Kidney (tissue), 14 donors: ENCODE data around the gene CAP2. TPM values are rescaled to one million over a fixed set of nuclear protein-coding genes. Genes with fewer than 3 reads are reported as not detected.

Experiments
- DNase-seq, 5 donors: peaks; one replicate each; pipeline ENCODE4 v3.0.0-alpha.2; 2013 to 2020
- FAIRE-seq: peaks from 2 replicates; lab custom pipeline; 2012; peaks lifted over from hg19 to GRCh38; lab: Jason Lieb, UNC
- H3K27ac ChIP-seq, 2 donors: one replicate each; pipeline ENCODE4 v1.7.0; 2013; ENCODE audit warnings: low read depth in 2 of 2, low read length in 2 of 2, inconsistent platforms in 1 of 2
- H3K27me3 ChIP-seq: one replicate; pipeline ENCODE4 v1.7.1; 2013; ENCODE audit warnings: low read length, inconsistent platforms; ENCODE audit not compliant: control insufficient read depth, insufficient read depth
- H3K36me3 ChIP-seq, 3 donors: one replicate each; pipeline versions ENCODE4 v1.7.0 to v1.7.1; 2013; ENCODE audit warnings: low read length in 3 of 3, control low read depth in 1 of 3, inconsistent platforms in 1 of 3; ENCODE audit not compliant: insufficient read depth in 3 of 3, control insufficient read depth in 2 of 3
- H3K4me1 ChIP-seq, 3 donors: one replicate each; pipeline versions ENCODE4 v1.7.0 to v1.7.1; 2013; ENCODE audit warnings: low read length in 3 of 3, inconsistent platforms in 1 of 3, low read depth in 1 of 3; ENCODE audit not compliant: control insufficient read depth in 2 of 3, insufficient read depth in 2 of 3
- H3K4me3 ChIP-seq, 3 donors: one replicate each; pipeline versions ENCODE4 v1.7.0 to v1.8.1; 2013; ENCODE audit warnings: low read length in 3 of 3, control low read depth in 1 of 3, inconsistent platforms in 1 of 3
- H3K9ac ChIP-seq, 3 donors: one replicate each; pipeline versions ENCODE4 v1.7.0 to v1.7.1; 2013; ENCODE audit warnings: low read length in 3 of 3, control low read depth in 1 of 3, inconsistent platforms in 1 of 3
- H3K9me3 ChIP-seq, 3 donors: one replicate each; pipeline versions ENCODE4 v1.7.0 to v1.7.1; 2013; ENCODE audit warnings: low read length in 3 of 3, control low read depth in 1 of 3, inconsistent platforms in 1 of 3; ENCODE audit not compliant: control insufficient read depth in 2 of 3, insufficient read depth in 1 of 3
- intact Hi-C: fragments of 100-400 bp; cut with DNase I; formaldehyde crosslinking; loops from one replicate; pipeline ENCODE4 v1.11.1; 2022
- polyA plus RNA-seq: library from polyadenylated mRNA; stranded (reverse); fragments of 350-450 nt; fragmentation: Illumina TruSeq; extraction: RNeasy Lipid Tissue Mini Kit (QIAGEN cat#74804); gene quantifications from one replicate; pipeline ENCODE4 v1.2.3, GENCODE V29; 2014; ENCODE audit warnings: low read depth, low replicate concordance; ENCODE audit not compliant: insufficient read depth
- total RNA-seq: library from RNA; stranded (reverse); fragmentation: NEBNext Ultra II Directional; extraction: Animal tissue kit (Norgen Biotek cat#: 25700); gene quantifications from one replicate; pipeline ENCODE4 v1.2.1, GENCODE V29; 2021
- TF ChIP-seq, protein P1 (sequence below): IDR thresholded peaks from 3 replicates; pipeline ENCODE4 v1.5.1; 2012; ENCODE audit warnings: mild to moderate bottlenecking, moderate library complexity, borderline replicate concordance; ENCODE audit not compliant: insufficient read depth; ENCODE audit errors: extremely low read depth
- donor health status: control.
- donor health status: control.
- donor health status: control.
- donor health status: control.
- donor health status: control.
- donor health status: DM: yes; HTN: yes; CAD: no.
- donor health status: Normal renal cell carcinoma (clear cell type).

Gene CAP2
- total and polyA plus RNA-seq, 2 donors from 2014 or later = 9.8 to 15.7 TPM

DNA sequence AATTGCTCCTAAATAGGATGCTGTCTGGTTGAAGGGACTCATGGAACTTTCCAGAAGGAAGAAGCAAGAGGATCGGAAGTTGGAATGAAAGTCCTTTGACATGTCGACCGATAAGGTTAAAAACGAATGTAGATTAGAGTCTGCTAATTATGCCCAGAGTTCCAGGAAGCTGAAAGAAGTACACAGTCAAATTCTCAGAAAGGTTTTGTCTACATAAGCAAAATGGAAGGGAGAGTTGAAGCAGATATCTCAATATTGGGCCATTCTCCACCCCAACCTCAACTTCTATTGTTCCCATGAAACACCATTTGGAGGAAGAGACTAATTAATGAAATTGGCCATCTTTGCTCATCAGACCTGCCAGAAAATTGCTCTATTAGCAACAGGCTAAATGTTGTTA, 64.0 kb downstream of the CAP2 start:
- no peak overlapping the region for H3K27ac ChIP-seq
- H3K27me3 ChIP-seq = no peaks in the 10 kb centered on the region
- FAIRE-seq = no peak

DNA sequence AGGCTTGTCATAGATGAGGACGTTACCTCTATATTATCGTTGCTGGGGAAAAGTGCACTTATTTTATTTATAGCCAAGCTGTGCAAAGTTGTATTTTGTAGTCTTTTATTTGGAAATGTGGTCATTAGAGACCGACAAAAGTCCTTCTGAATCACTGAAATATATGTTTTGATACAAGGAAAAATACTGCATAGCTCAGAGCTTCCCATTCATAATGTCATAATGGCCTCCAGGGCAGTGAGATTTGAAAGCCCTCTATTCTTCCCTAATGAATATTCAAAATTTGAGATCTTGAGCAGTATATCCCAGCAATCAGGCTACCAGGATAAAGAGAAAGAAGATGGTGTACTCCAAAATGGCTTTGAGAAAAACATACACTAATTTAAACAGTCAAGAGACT, 64.6 kb downstream of the CAP2 start:
- no peaks in the 10 kb centered on the region for H3K4me1 ChIP-seq
- DNase-seq (no peak), FAIRE-seq (no peak)
- H3K9me3 ChIP-seq = no peaks in the 10 kb centered on the region
- no peaks in the 10 kb centered on the region for H3K36me3 ChIP-seq
- no peak overlapping the region for H3K4me3 ChIP-seq
- H3K27me3 ChIP-seq = no peaks in the 10 kb centered on the region
- intact Hi-C loops = no loop called here
- H3K9ac ChIP-seq = no peak overlapping the region
- H3K27ac ChIP-seq = no peak overlapping the region
- TF ChIP-seq, protein P1, sequence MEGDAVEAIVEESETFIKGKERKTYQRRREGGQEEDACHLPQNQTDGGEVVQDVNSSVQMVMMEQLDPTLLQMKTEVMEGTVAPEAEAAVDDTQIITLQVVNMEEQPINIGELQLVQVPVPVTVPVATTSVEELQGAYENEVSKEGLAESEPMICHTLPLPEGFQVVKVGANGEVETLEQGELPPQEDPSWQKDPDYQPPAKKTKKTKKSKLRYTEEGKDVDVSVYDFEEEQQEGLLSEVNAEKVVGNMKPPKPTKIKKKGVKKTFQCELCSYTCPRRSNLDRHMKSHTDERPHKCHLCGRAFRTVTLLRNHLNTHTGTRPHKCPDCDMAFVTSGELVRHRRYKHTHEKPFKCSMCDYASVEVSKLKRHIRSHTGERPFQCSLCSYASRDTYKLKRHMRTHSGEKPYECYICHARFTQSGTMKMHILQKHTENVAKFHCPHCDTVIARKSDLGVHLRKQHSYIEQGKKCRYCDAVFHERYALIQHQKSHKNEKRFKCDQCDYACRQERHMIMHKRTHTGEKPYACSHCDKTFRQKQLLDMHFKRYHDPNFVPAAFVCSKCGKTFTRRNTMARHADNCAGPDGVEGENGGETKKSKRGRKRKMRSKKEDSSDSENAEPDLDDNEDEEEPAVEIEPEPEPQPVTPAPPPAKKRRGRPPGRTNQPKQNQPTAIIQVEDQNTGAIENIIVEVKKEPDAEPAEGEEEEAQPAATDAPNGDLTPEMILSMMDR = no peak

More for the DNA sequence above, 64.0 kb downstream of the CAP2 start:
- H3K4me1 ChIP-seq = no peaks in the 10 kb centered on the region
- no peak for DNase-seq
- H3K9me3 ChIP-seq = no peaks in the 10 kb centered on the region
- TF ChIP-seq, protein P1 = no peak
- intact Hi-C loops = no loop called here
- H3K9ac ChIP-seq = no peak overlapping the region
- no peaks in the 10 kb centered on the region for H3K36me3 ChIP-seq
- no peak overlapping the region for H3K4me3 ChIP-seq

DNA sequence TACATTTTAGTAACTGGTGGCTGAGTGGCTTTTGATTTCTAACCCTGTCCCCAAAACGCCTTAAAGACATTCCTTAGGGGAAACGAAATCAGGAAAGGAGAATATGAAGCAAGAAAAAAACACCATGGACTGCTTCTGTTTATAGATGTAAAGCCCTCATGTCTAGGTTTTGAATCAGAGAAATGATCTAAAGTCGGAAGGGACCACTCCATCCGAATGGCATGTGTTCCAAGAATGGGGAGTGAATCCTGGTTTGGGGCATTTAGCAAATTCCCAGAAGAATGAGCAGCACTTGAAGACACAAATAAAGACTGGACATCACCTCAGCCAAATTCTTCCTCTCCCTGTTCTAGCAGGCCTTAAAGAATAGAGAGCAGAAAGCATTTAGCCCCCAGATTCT, 65.6 kb downstream of the CAP2 start:
- Histone ChIP-seq H3K4me1 (no peaks in the 10 kb centered on the region), H3K36me3 (no peaks in the 10 kb centered on the region), H3K27me3 (no peaks in the 10 kb centered on the region), H3K9ac (no peak overlapping the region), H3K27ac (no peak overlapping the region), H3K4me3 (no peak overlapping the region), H3K9me3 (no peaks in the 10 kb centered on the region)
- DNase-seq (no peak), FAIRE-seq (no peak)
- intact Hi-C loops = no loop called here
- TF ChIP-seq, protein P1 = no peak

DNA sequence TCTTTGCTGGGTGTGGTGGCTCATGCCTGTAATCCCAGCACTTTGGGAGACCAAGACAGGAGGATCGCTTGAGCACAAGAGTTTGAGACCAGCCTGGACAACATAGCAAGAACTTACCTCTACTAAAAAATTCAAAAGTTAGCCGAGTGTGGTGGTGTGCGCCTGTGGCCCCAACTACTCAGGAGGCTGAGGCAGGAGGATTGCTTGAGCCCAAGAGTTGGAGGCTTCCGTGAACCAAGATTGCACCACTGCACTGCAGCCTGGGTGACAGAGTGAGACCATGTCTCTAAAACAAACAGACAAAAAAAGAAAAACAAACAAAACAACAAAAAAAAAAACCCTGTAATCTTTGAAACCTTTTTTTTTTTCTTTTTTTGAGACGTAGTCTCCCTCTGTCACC, 67.5 kb downstream of the CAP2 start:
- no peak for DNase-seq

More for the DNA sequence above, 67.5 kb downstream of the CAP2 start:
- Histone ChIP-seq H3K36me3 (no peaks in the 10 kb centered on the region), H3K4me3 (no peak overlapping the region), H3K9ac (no peak overlapping the region), H3K27ac (no peak overlapping the region), H3K9me3 (no peaks in the 10 kb centered on the region), H3K27me3 (no peaks in the 10 kb centered on the region), H3K4me1 (no peaks in the 10 kb centered on the region)
- intact Hi-C loops = no loop called here
- FAIRE-seq = no peak
- TF ChIP-seq, protein P1 = no peak
